Left lung (tissue), 10 donors: ENCODE data around the gene CUX1. TPM values are rescaled to one million over a fixed set of nuclear protein-coding genes. Genes with fewer than 3 reads are reported as not detected.

Experiments used
- ATAC-seq: fragments of 200-7000 bp; cut with Tn5 transposase; one replicate; pipeline ENCODE4 v1.9.1; 2020; ENCODE audit warnings: moderate library complexity
- DNase-seq, 4 donors: peaks; one replicate each; pipeline ENCODE4 v3.0.0-alpha.2; 2013 to 2020
- H3K27ac ChIP-seq, 2 donors: fragments of 200-600 bp; sonication (generic) in 1 of 2; one replicate each; pipeline versions ENCODE4 v1.5.0 to v1.8.0; 2020 to 2021
- H3K27me3 ChIP-seq, 2 donors: fragments of 200-600 bp; sonication (generic) in 1 of 2; one replicate each; pipeline versions ENCODE4 v1.5.0 to v1.8.0; 2020 to 2021
- H3K36me3 ChIP-seq, 2 donors: fragments of 200-600 bp; sonication (generic) in 1 of 2; one replicate each; pipeline versions ENCODE4 v1.5.0 to v1.8.0; 2020 to 2021
- H3K4me1 ChIP-seq, 2 donors: fragments of 200-600 bp; one replicate each; pipeline ENCODE4 v1.8.0; 2021
- H3K4me3 ChIP-seq, 2 donors: fragments of 200-600 bp; sonication (generic) in 1 of 2; one replicate each; pipeline versions ENCODE4 v1.5.0 to v1.8.0; 2020 to 2021; ENCODE audit warnings: mild to moderate bottlenecking in 1 of 2
- H3K9me3 ChIP-seq, 2 donors: fragments of 200-600 bp; sonication (generic) in 1 of 2; one replicate each; pipeline versions ENCODE4 v1.5.0 to v1.8.0; 2020 to 2021
- CTCF ChIP-seq, 2 donors: fragments of 200-600 bp; sonication (generic) in 1 of 2; IDR thresholded peaks; one replicate each; pipeline versions ENCODE4 v1.5.0 to v1.8.0; 2021; ENCODE audit warnings: antibody characterized with exemption in 2 of 2
- intact Hi-C, 2 donors: fragments of 100-400 bp; cut with DNase I; formaldehyde crosslinking; loops; one replicate each; pipeline versions ENCODE4 v1.11.2 to v1.14.2; 2022
- polyA plus RNA-seq, 6 donors: library from polyadenylated mRNA; unstranded; fragments of 120-200 nt; gene quantifications; one replicate each; pipeline ENCODE4 v1.2.1, GENCODE V29; 2013; ENCODE audit not compliant: insufficient read length in 6 of 6
- total RNA-seq, 2 donors: library from RNA; stranded (reverse); fragmentation: NEBNext Ultra II Directional; extraction: Animal tissue kit (Norgen Biotek cat#: 25700); gene quantifications; one replicate each; pipeline ENCODE4 v1.2.1, GENCODE V29; 2021
- donor health status: DM: no; HTN: yes; CAD: no.
- donor health status: DM: no; HTN: no; CAD: no.

The CUX1 gene
- total and polyA plus RNA-seq, 8 donors: 86.4 to 157 (median 96.4) TPM

DNA sequence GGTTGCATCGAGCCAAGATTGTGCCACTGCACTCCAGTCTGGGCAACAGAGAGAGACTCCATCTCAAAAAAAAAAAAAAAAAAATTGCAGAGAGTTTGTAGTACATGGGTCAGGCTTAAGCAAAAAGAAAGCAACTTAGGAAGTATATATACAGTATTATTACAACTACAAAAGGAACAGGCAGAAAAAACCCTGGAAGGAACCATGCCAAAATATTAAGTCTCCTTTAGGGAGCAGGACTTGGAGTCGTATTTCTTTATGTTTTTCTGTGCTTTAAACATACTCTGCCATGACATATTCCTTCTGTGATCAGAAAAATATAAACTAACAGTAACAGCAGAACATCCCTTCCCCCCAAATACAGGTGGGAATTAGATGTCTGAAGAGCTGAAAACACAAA is 144.4 kb downstream of the CUX1 start:
- no peak for TF ChIP-seq CTCF (IDR thresholded peaks at IDR 0.05)
- no peak overlapping the region for H3K27ac ChIP-seq
- intact Hi-C loops: no loop called here
- H3K4me3 ChIP-seq: no peak overlapping the region
- no peak for ATAC-seq
- H3K4me1 ChIP-seq: peaks cover 0 to 6% of the 10 kb centered on the region in 2 donors
- DNase-seq: no peak
- H3K9me3 ChIP-seq: no peaks in the 10 kb centered on the region
- H3K27me3 ChIP-seq: no peaks in the 10 kb centered on the region
- no peaks in the 10 kb centered on the region for H3K36me3 ChIP-seq

- no peaks in the 10 kb centered on the region for H3K36me3 ChIP-seq
- no peak for TF ChIP-seq CTCF (IDR thresholded peaks at IDR 0.05)
These were observed 146.3 kb downstream of the CUX1 start for GRCh38 chr7:101963693-101964092.

DNA sequence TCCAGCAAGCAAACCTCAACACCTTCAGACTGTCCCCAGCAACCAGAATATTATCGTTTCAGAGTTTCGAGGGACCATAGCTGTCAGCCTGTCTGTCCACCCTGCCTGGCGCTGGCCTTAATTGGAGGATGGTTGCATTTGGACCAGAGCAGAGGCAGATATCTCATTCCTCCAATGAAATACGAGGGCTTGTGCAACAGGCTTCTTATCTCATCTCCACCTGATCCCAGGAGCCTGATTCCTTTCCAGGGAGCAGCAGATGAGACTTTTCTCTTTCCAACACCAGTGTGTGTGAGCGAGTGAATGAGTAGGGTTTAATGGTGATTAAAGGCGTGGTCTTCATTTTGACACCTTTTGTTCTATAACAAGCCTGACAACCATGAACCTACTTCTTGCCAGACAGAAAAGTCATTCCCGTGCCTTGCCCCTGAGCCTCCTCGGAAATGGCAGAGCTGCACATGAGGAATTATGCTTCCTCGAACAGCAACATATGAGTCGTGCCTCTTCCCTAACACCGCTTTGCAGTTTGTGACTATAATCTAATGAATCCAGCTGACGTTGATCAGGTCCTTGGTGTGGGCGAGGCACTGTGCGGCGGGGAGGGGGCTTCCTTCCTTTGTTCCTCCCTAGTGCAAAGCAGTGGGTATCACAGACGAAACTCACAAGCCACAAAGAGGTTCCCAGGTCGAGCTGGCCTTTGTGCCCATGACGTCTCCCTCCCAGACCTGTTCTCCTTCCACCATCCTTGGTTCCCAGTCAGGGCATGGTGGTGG is 147.4 kb downstream of the CUX1 start:
- Histone ChIP-seq H3K9me3 (no peaks in the 10 kb centered on the region), H3K4me1 (no peaks in the 10 kb centered on the region), H3K36me3 (no peaks in the 10 kb centered on the region), H3K4me3 (no peak overlapping the region), H3K27me3 (no peaks in the 10 kb centered on the region), H3K27ac (no peak overlapping the region)
- DNase-seq (no peak), ATAC-seq (no peak)
- intact Hi-C loops: no loop called here
- TF ChIP-seq CTCF (IDR thresholded peaks at IDR 0.05): no peak

More at GRCh38 chr7:101963693-101964092, 146.3 kb downstream of the CUX1 start:
- Histone ChIP-seq H3K4me3 (no peak overlapping the region), H3K27ac (no peak overlapping the region), H3K27me3 (no peaks in the 10 kb centered on the region), H3K4me1 (no peaks in the 10 kb centered on the region), H3K9me3 (no peaks in the 10 kb centered on the region)
- DNase-seq (no peak), ATAC-seq (no peak)
- intact Hi-C loops: no loop called here

DNA sequence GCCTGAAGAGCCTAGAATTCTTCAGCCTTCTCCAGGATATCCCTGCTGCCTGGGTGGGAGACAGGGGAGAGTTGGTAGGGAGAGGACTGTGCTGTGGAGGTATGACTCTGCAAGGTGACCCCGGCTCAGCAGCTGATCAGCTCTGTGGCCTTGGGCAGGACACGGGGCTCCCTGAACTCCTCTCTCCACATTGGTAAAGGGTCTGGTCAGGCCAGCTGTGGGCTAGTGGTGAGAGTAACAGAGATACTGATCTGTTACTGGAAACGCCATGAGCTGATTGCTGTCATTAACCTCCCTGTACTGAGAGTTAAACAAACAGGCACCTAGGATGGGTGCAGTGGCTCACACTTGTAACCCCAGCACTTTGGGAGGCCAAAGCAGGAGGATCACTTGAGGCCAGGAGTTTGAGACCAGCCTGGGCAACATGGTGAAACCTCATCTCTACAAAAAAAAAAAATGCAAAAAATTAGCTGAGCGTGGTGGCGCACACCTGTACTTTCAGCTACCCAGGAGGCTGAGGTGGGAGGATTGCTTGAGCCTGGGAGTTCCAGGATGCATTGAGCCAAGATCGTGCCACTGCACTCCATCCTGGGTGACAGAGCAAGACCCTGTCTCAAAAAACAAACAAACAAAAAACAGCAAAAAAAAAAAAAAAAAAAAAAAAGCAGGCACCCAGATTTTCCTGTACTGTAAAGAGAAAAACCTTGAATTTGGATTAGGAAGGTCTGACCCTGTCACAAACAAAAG is 151.5 kb downstream of the CUX1 start:
- no peak for DNase-seq
- intact Hi-C loops: no loop called here
- H3K27ac ChIP-seq: no peak overlapping the region

More for the DNA sequence above, 151.5 kb downstream of the CUX1 start:
- Histone ChIP-seq H3K4me1 (no peaks in the 10 kb centered on the region), H3K9me3 (no peaks in the 10 kb centered on the region), H3K4me3 (no peak overlapping the region), H3K27me3 (no peaks in the 10 kb centered on the region), H3K36me3 (peaks cover 0 to 5% of the 10 kb centered on the region in 2 donors)
- TF ChIP-seq CTCF (IDR thresholded peaks at IDR 0.05): no peak
- no peak for ATAC-seq
